Nephron progenitor cell (in vitro differentiated cells): ENCODE data around the gene PGAP6.
"Not testable (repeated sequence)": the region's sequence is repeated elsewhere in the genome, so short reads cannot be mapped to it uniquely, and the experiment has no call there.

Experiments
- DNase-seq: peaks from one replicate; pipeline ENCODE4 v3.0.0; 2021
- H3K27ac Mint-ChIP-seq: 2 replicates; pipeline ENCODE4 v1.8.0; 2021; ENCODE audit warnings: mild to moderate bottlenecking, moderate library complexity, mixed read lengths
- H3K27me3 Mint-ChIP-seq: 2 replicates; pipeline ENCODE4 v1.8.0; 2021; ENCODE audit warnings: mild to moderate bottlenecking, low read depth, mixed read lengths; ENCODE audit not compliant: poor library complexity
- H3K36me3 Mint-ChIP-seq: 2 replicates; pipeline ENCODE4 v1.8.0; 2021; ENCODE audit warnings: low read depth, mixed read lengths
- H3K4me1 Mint-ChIP-seq: 2 replicates; pipeline ENCODE4 v1.8.0; 2021; ENCODE audit warnings: mixed read lengths
- H3K4me3 Mint-ChIP-seq: 2 replicates; pipeline ENCODE4 v1.8.0; 2021; ENCODE audit warnings: mild to moderate bottlenecking, moderate library complexity, mixed read lengths
- H3K9me3 Mint-ChIP-seq: 2 replicates; pipeline ENCODE4 v1.8.0; 2021; ENCODE audit warnings: mild to moderate bottlenecking, moderate library complexity, mixed read lengths
- CTCF ChIP-seq: fragments of 200-600 bp; sonication (generic); IDR thresholded peaks from 2 replicates; pipeline ENCODE4 v1.5.0; 2021; ENCODE audit warnings: antibody characterized with exemption

The PGAP6 gene

GRCh38 chr16:391885-392335 lies 10.1 kb upstream of the PGAP6 start:
- peak; percentile 64 for DNase-seq
- Mint-ChIP-seq H3K4me1 (peaks cover 44% of the 10 kb centered on the region), H3K27me3 (peaks cover 7% of the 10 kb centered on the region), H3K4me3 (no peak overlapping the region), H3K36me3 (peaks cover 8% of the 10 kb centered on the region), H3K27ac (no peak overlapping the region), H3K9me3 (peaks cover 4% of the 10 kb centered on the region)
- peak; percentile 59 for TF ChIP-seq CTCF

GRCh38 chr16:389352-389751 lies 7.6 kb upstream of the PGAP6 start:
- Mint-ChIP-seq H3K27me3 (peaks cover 4% of the 10 kb centered on the region), H3K36me3 (peaks cover 8% of the 10 kb centered on the region), H3K27ac (no peak overlapping the region), H3K4me1 (peaks cover 52% of the 10 kb centered on the region), H3K9me3 (peaks cover 4% of the 10 kb centered on the region), H3K4me3 (peak overlapping the region; percentile 36)
- no peak for DNase-seq
- no peak for TF ChIP-seq CTCF

GRCh38 chr16:387761-388666 lies 6.2 kb upstream of the PGAP6 start:
- not testable (repeated sequence) for H3K36me3 Mint-ChIP-seq, DNase-seq, H3K9me3 Mint-ChIP-seq, H3K27me3 Mint-ChIP-seq
- TF ChIP-seq CTCF, result peak; percentile 9
- Mint-ChIP-seq H3K4me3 (peak overlapping the region; percentile 14), H3K27ac (peak overlapping the region; percentile 87), H3K4me1 (peaks cover 65% of the 10 kb centered on the region)

GRCh38 chr16:386641-387156 lies 4.9 kb upstream of the PGAP6 start:
- TF ChIP-seq CTCF, result no peak
- peak overlapping the region; percentile 16 for H3K4me3 Mint-ChIP-seq
- H3K27ac Mint-ChIP-seq, result peak overlapping the region; percentile 75
- H3K27me3 Mint-ChIP-seq, result peaks cover 16% of the 10 kb centered on the region
- H3K9me3 Mint-ChIP-seq, result no peaks in the 10 kb centered on the region
- H3K4me1 Mint-ChIP-seq, result peaks cover 72% of the 10 kb centered on the region
- peaks cover 3% of the 10 kb centered on the region for H3K36me3 Mint-ChIP-seq
- DNase-seq, result no peak

- H3K4me1 Mint-ChIP-seq, result peaks cover 67% of the 10 kb centered on the region
- no peak for TF ChIP-seq CTCF
- peak overlapping the region; percentile 85 for H3K4me3 Mint-ChIP-seq
- no peak for DNase-seq
- H3K9me3 Mint-ChIP-seq, result no peaks in the 10 kb centered on the region
- peaks cover 16% of the 10 kb centered on the region for H3K27me3 Mint-ChIP-seq
- H3K27ac Mint-ChIP-seq, result peak overlapping the region; percentile 70
- H3K36me3 Mint-ChIP-seq, result no peaks in the 10 kb centered on the region
Observed at GRCh38 chr16:383326-384051, 1.7 kb upstream of the PGAP6 start.
